GM23338 (cell line): ENCODE data around the gene SLC25A12.

ENCODE experiments used
- CTCF ChIP-seq, 2 experiments: fragments of 200-600 bp in 1 of 2; sonication (generic) in 1 of 2; conservative IDR thresholded peaks; 2 replicates each; pipeline versions ENCODE4 v1.5.1 to v1.6.1; 2016 to 2017; ENCODE audit warnings: antibody characterized with exemption in 2 of 2, low read depth in 2 of 2, mild to moderate bottlenecking in 2 of 2, moderate library complexity in 1 of 2
- EZH2 ChIP-seq: fragments of 200-600 bp; sonication (generic); IDR thresholded peaks from one replicate; pipeline ENCODE4 v1.8.0; 2017; ENCODE audit warnings: antibody characterized with exemption, mild to moderate bottlenecking, low read depth; ENCODE audit not compliant: unreplicated experiment
- EZH2phosphoT487 ChIP-seq: fragments of 200-600 bp; sonication (generic); IDR thresholded peaks from one replicate; pipeline ENCODE4 v1.8.1; 2018; ENCODE audit warnings: antibody characterized with exemption; ENCODE audit not compliant: unreplicated experiment
- NANOG ChIP-seq: IDR thresholded peaks from 2 replicates; pipeline ENCODE4 v1.6.1; 2016; ENCODE audit warnings: antibody characterized with exemption, borderline replicate concordance
- POLR2AphosphoS5 ChIP-seq: IDR thresholded peaks from 2 replicates; pipeline ENCODE4 v1.6.1; 2016; ENCODE audit warnings: antibody characterized with exemption, low read depth
- ZNF114 ChIP-seq: fragments of 250-450 bp; sonication (Bioruptor Pico); IDR thresholded peaks from 2 replicates; pipeline ENCODE4 v1.5.0; 2020; ENCODE audit warnings: mild to moderate bottlenecking, moderate library complexity
- ZNF331 ChIP-seq: fragments of 250-450 bp; sonication (Bioruptor Pico); IDR thresholded peaks from 2 replicates; pipeline ENCODE4 v1.5.0; 2020; ENCODE audit warnings: low read depth, mild to moderate bottlenecking, moderate library complexity
- TF ChIP-seq, protein P1 (sequence below): IDR thresholded peaks from one replicate; pipeline ENCODE4 v1.6.1; 2018; ENCODE audit warnings: antibody characterized with exemption; ENCODE audit not compliant: unreplicated experiment
- TF ChIP-seq, protein P2 (sequence below): fragments of 250-450 bp; sonication (Bioruptor Pico); IDR thresholded peaks from 2 replicates; pipeline ENCODE4 v1.5.0; 2020; ENCODE audit warnings: mild to moderate bottlenecking, moderate library complexity

DNA sequence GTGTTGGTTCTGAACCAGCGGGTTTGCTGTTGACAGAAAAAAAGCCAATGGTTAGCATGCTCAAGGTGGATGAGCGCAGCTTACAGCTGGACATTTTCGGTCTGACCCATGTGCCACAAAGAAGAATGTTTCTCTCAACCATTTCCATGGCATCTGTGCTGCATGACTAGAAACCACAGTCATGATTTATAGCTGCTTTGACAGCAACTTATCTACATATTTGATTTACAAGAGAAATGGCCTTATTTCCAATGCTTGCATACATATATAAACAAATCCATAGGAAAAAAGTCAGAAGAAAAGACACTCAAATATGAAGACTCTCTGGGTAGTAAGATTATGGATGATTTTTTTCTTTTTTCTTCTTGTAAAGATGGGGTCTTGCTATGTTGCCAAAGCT is 108.6 kb downstream of the SLC25A12 start:
- TF ChIP-seq EZH2 = no peak
- TF ChIP-seq CTCF (conservative IDR thresholded peaks at IDR 0.05; ENCODE audit: low read depth in 2 of 2) = no peak
- no peak for TF ChIP-seq EZH2phosphoT487
- no peak for TF ChIP-seq NANOG
- TF ChIP-seq POLR2AphosphoS5 = no peak
- TF ChIP-seq, protein P1, sequence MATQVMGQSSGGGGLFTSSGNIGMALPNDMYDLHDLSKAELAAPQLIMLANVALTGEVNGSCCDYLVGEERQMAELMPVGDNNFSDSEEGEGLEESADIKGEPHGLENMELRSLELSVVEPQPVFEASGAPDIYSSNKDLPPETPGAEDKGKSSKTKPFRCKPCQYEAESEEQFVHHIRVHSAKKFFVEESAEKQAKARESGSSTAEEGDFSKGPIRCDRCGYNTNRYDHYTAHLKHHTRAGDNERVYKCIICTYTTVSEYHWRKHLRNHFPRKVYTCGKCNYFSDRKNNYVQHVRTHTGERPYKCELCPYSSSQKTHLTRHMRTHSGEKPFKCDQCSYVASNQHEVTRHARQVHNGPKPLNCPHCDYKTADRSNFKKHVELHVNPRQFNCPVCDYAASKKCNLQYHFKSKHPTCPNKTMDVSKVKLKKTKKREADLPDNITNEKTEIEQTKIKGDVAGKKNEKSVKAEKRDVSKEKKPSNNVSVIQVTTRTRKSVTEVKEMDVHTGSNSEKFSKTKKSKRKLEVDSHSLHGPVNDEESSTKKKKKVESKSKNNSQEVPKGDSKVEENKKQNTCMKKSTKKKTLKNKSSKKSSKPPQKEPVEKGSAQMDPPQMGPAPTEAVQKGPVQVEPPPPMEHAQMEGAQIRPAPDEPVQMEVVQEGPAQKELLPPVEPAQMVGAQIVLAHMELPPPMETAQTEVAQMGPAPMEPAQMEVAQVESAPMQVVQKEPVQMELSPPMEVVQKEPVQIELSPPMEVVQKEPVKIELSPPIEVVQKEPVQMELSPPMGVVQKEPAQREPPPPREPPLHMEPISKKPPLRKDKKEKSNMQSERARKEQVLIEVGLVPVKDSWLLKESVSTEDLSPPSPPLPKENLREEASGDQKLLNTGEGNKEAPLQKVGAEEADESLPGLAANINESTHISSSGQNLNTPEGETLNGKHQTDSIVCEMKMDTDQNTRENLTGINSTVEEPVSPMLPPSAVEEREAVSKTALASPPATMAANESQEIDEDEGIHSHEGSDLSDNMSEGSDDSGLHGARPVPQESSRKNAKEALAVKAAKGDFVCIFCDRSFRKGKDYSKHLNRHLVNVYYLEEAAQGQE = no peak
- TF ChIP-seq, protein P2, sequence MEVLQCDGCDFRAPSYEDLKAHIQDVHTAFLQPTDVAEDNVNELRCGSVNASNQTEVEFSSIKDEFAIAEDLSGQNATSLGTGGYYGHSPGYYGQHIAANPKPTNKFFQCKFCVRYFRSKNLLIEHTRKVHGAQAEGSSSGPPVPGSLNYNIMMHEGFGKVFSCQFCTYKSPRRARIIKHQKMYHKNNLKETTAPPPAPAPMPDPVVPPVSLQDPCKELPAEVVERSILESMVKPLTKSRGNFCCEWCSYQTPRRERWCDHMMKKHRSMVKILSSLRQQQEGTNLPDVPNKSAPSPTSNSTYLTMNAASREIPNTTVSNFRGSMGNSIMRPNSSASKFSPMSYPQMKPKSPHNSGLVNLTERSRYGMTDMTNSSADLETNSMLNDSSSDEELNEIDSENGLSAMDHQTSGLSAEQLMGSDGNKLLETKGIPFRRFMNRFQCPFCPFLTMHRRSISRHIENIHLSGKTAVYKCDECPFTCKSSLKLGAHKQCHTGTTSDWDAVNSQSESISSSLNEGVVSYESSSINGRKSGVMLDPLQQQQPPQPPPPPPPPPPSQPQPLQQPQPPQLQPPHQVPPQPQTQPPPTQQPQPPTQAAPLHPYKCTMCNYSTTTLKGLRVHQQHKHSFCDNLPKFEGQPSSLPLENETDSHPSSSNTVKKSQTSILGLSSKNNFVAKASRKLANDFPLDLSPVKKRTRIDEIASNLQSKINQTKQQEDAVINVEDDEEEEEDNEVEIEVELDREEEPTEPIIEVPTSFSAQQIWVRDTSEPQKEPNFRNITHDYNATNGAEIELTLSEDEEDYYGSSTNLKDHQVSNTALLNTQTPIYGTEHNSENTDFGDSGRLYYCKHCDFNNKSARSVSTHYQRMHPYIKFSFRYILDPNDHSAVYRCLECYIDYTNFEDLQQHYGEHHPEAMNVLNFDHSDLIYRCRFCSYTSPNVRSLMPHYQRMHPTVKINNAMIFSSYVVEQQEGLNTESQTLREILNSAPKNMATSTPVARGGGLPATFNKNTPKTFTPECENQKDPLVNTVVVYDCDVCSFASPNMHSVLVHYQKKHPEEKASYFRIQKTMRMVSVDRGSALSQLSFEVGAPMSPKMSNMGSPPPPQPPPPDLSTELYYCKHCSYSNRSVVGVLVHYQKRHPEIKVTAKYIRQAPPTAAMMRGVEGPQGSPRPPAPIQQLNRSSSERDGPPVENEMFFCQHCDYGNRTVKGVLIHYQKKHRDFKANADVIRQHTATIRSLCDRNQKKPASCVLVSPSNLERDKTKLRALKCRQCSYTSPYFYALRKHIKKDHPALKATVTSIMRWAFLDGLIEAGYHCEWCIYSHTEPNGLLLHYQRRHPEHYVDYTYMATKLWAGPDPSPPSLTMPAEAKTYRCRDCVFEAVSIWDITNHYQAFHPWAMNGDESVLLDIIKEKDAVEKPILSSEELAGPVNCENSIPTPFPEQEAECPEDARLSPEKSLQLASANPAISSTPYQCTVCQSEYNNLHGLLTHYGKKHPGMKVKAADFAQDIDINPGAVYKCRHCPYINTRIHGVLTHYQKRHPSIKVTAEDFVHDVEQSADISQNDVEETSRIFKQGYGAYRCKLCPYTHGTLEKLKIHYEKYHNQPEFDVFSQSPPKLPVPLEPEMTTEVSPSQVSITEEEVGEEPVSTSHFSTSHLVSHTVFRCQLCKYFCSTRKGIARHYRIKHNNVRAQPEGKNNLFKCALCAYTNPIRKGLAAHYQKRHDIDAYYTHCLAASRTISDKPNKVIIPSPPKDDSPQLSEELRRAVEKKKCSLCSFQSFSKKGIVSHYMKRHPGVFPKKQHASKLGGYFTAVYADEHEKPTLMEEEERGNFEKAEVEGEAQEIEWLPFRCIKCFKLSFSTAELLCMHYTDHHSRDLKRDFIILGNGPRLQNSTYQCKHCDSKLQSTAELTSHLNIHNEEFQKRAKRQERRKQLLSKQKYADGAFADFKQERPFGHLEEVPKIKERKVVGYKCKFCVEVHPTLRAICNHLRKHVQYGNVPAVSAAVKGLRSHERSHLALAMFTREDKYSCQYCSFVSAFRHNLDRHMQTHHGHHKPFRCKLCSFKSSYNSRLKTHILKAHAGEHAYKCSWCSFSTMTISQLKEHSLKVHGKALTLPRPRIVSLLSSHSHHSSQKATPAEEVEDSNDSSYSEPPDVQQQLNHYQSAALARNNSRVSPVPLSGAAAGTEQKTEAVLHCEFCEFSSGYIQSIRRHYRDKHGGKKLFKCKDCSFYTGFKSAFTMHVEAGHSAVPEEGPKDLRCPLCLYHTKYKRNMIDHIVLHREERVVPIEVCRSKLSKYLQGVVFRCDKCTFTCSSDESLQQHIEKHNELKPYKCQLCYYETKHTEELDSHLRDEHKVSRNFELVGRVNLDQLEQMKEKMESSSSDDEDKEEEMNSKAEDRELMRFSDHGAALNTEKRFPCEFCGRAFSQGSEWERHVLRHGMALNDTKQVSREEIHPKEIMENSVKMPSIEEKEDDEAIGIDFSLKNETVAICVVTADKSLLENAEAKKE = no peak
- no peak for TF ChIP-seq ZNF114 (CRISPR knock-in tag)
- TF ChIP-seq ZNF331 (CRISPR knock-in tag) = no peak
